HFF-Myc (cell line): ENCODE data around the gene ROBO1.

Experiments used
- DNase-seq: peaks from one replicate; pipeline ENCODE4 v3.0.0-alpha.2; 2011; ENCODE audit warnings: low read depth; ENCODE audit errors: extremely low read depth
- H3K4me3 ChIP-seq: replicated peaks from 2 replicates; pipeline ENCODE4 v1.5.1; 2011; ENCODE audit warnings: low read depth, mild to moderate bottlenecking, control low read depth, low read length
- CTCF ChIP-seq: IDR thresholded peaks from 2 replicates; pipeline ENCODE4 v1.5.1; 2012; ENCODE audit warnings: mild to moderate bottlenecking, low read depth, low read length, control low read depth; ENCODE audit errors: missing control alignments

The ROBO1 gene

GRCh38 chr3:79011821-79012529 is 755.8 kb downstream of the ROBO1 start:
- no peak for DNase-seq
- TF ChIP-seq CTCF: no peak

GRCh38 chr3:79009861-79010260 is 757.9 kb downstream of the ROBO1 start:
- DNase-seq: no peak
- no peak for TF ChIP-seq CTCF
- no peak overlapping the region for H3K4me3 ChIP-seq

More at GRCh38 chr3:79011821-79012529, 755.8 kb downstream of the ROBO1 start:
- H3K4me3 ChIP-seq: no peak overlapping the region

GRCh38 chr3:79006077-79006476 is 761.7 kb downstream of the ROBO1 start:
- no peak overlapping the region for H3K4me3 ChIP-seq
- DNase-seq: no peak
- TF ChIP-seq CTCF: no peak

- H3K4me3 ChIP-seq: no peak overlapping the region
- DNase-seq: no peak
- TF ChIP-seq CTCF: no peak
Observed at GRCh38 chr3:79005084-79005483, 762.7 kb downstream of the ROBO1 start.

GRCh38 chr3:79003994-79004393 is 763.8 kb downstream of the ROBO1 start:
- no peak for TF ChIP-seq CTCF
- H3K4me3 ChIP-seq: no peak overlapping the region
- no peak for DNase-seq

- no peak for TF ChIP-seq CTCF
- no peak overlapping the region for H3K4me3 ChIP-seq
- no peak for DNase-seq
Observed at GRCh38 chr3:79002465-79003372, 765.1 kb downstream of the ROBO1 start.
